IPS DF 4.7 (cell line): ENCODE measurements around the gene C3orf62.
"Not testable (repeated sequence)": the region's sequence is repeated elsewhere in the genome, so short reads cannot be mapped to it uniquely, and the experiment has no call there.

Experiments used
- DNase-seq: peaks from one replicate; pipeline ENCODE4 v3.0.0-alpha.2; 2013; ENCODE audit warnings: low spot score; ENCODE audit errors: extremely low read depth

C3orf62 gene

GRCh38 chr3:49269443-49270155 lies 7.4 kb downstream of the C3orf62 start:
- DNase-seq = no peak

GRCh38 chr3:49266410-49267095 lies 10.5 kb downstream of the C3orf62 start:
- DNase-seq = no peak

GRCh38 chr3:49265661-49266386 lies 11.2 kb downstream of the C3orf62 start:
- no peak for DNase-seq

- DNase-seq = no peak
Observed at GRCh38 chr3:49263159-49263889, 13.7 kb downstream of the C3orf62 start.

GRCh38 chr3:49260806-49261324 lies 16.2 kb downstream of the C3orf62 start:
- DNase-seq = no peak

GRCh38 chr3:49257187-49257586 lies 19.8 kb downstream of the C3orf62 start:
- no peak for DNase-seq

GRCh38 chr3:49255718-49256511 lies 21.1 kb downstream of the C3orf62 start:
- no peak for DNase-seq

GRCh38 chr3:49255112-49255511 lies 21.9 kb downstream of the C3orf62 start:
- no peak for DNase-seq

- DNase-seq = no peak
Observed at GRCh38 chr3:49253512-49253911, 23.5 kb downstream of the C3orf62 start.

- no peak for DNase-seq
Observed at GRCh38 chr3:49248840-49249227, 28.2 kb downstream of the C3orf62 start.

GRCh38 chr3:49244581-49245205 lies 32.3 kb downstream of the C3orf62 start:
- no peak for DNase-seq

GRCh38 chr3:49240091-49240490 lies 36.9 kb downstream of the C3orf62 start:
- not testable (repeated sequence) for DNase-seq

- DNase-seq = no peak
Observed at GRCh38 chr3:49238274-49239127, 38.5 kb downstream of the C3orf62 start.

GRCh38 chr3:49237344-49237743 lies 39.7 kb downstream of the C3orf62 start:
- DNase-seq = no peak

- DNase-seq = no peak
Observed at GRCh38 chr3:49236226-49236625, 40.8 kb downstream of the C3orf62 start.

GRCh38 chr3:49228817-49229216 lies 48.2 kb downstream of the C3orf62 start:
- not testable (repeated sequence) for DNase-seq

GRCh38 chr3:49222002-49222401 lies 55.0 kb downstream of the C3orf62 start:
- no peak for DNase-seq

- not testable (repeated sequence) for DNase-seq
Observed at GRCh38 chr3:49220985-49221563, 56.0 kb downstream of the C3orf62 start.

GRCh38 chr3:49219132-49219531 lies 57.9 kb downstream of the C3orf62 start:
- DNase-seq = no peak
